Psoas muscle (tissue), 8 donors: Measurements from ENCODE around the gene ICAM1. TPM values are rescaled to one million over a fixed set of nuclear protein-coding genes. Genes with fewer than 3 reads are reported as not detected.

Experiments
- ATAC-seq, 4 donors: fragments of 200-7000 bp; cut with Tn5 transposase; one replicate each; pipeline ENCODE4 v1.9.1; 2020; ENCODE audit warnings: moderate library complexity in 3 of 4, mild to moderate bottlenecking in 2 of 4
- DNase-seq, 2 donors: peaks; one replicate each; pipeline ENCODE4 v3.0.0-alpha.2; 2020
- H3K27ac ChIP-seq: fragments of 200-600 bp; one replicate; pipeline ENCODE4 v1.8.0; 2022
- H3K27me3 ChIP-seq, 3 donors: fragments of 200-600 bp in 1 of 3; one replicate each; pipeline versions ENCODE4 v1.6.1 to v1.8.0; 2013 to 2022; ENCODE audit warnings: low read length in 2 of 3, mild to moderate bottlenecking in 2 of 3, moderate library complexity in 1 of 3; ENCODE audit not compliant: insufficient read depth in 3 of 3
- H3K36me3 ChIP-seq, 2 donors: fragments of 200-600 bp in 1 of 2; one replicate each; pipeline versions ENCODE4 v1.6.1 to v1.8.0; 2013 to 2022; ENCODE audit warnings: low read depth in 1 of 2, mild to moderate bottlenecking in 1 of 2, moderate library complexity in 1 of 2; ENCODE audit not compliant: insufficient read depth in 1 of 2
- H3K4me1 ChIP-seq: fragments of 200-600 bp; one replicate; pipeline ENCODE4 v1.8.0; 2022
- H3K4me3 ChIP-seq: fragments of 200-600 bp; one replicate; pipeline ENCODE4 v1.8.0; 2022; ENCODE audit warnings: mild to moderate bottlenecking
- H3K9me3 ChIP-seq: fragments of 200-600 bp; one replicate; pipeline ENCODE4 v1.8.0; 2022
- WGBS, 3 donors: extraction: QIAGEN DNeasy Blood & Tissue Kit; methylation state at CpG; one replicate each; pipeline versions ENCODE4 v1.1.6 to v1.1.7; 2013; 5-methylcytosine and 5-hydroxymethylcytosine counted together
- intact Hi-C, 2 donors: fragments of 100-400 bp; cut with DNase I; formaldehyde crosslinking; loops; one replicate each; pipeline versions ENCODE4 v1.11.0 to v1.14.2; 2022
- polyA plus RNA-seq, 3 donors: library from polyadenylated mRNA; stranded (reverse); fragments of 200-250 nt; gene quantifications; one replicate each; pipeline ENCODE4 v1.2.3, GENCODE V29; 2013
- total RNA-seq, 4 donors: library from RNA; stranded (reverse); fragmentation: NEBNext Ultra II Directional in 2 of 4; extraction: Animal tissue kit (Norgen Biotek cat#: 25700) in 2 of 4; gene quantifications; one replicate each; pipeline versions ENCODE4 v1.2.1 to v1.2.4, GENCODE V29; 2021 to 2023
- TF ChIP-seq, protein P1 (sequence below): fragments of 200-600 bp; IDR thresholded peaks from one replicate; pipeline ENCODE4 v1.8.0; 2022; ENCODE audit warnings: antibody characterized with exemption
- donor health status: healthy with polysubstance abuse.
- donor health status: DM: no; HTN: no; CAD: no; lungs with moderate emphysema.
- donor health status: Bipolar disorder and iron deficiency.
- donor health status: healthy.
- donor health status: DM: yes; HTN: yes; CAD: no.
- donor health status: DM: no; HTN: no; CAD: no.
- donor health status: DM: no; HTN: no; CAD: no.
- donor health status: DM: yes; HTN: yes; CAD: no.

Gene ICAM1
- total and polyA plus RNA-seq, 7 donors: 2.7 to 8.0 (median 6.5) TPM

DNA sequence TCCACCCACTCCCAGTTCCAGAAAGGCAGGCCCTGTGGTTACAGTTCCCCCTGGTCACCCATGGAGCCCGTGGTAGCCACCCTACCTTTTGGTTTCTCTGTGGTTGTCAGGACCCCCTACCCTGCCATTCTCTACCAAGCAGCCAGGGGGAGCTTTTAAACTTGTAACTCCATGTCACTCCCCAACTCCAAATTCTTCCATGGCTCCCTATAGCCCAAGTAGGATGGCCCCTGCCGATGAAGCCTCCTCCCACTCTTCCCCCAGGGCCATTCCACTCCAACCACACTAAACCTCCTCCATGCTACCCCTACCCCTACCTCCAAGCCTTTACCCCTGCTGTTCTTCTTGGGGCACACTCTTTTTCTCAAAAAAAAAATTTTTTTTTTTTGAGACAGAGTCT is 42.0 kb upstream of the ICAM1 start:
- TF ChIP-seq, protein P1, sequence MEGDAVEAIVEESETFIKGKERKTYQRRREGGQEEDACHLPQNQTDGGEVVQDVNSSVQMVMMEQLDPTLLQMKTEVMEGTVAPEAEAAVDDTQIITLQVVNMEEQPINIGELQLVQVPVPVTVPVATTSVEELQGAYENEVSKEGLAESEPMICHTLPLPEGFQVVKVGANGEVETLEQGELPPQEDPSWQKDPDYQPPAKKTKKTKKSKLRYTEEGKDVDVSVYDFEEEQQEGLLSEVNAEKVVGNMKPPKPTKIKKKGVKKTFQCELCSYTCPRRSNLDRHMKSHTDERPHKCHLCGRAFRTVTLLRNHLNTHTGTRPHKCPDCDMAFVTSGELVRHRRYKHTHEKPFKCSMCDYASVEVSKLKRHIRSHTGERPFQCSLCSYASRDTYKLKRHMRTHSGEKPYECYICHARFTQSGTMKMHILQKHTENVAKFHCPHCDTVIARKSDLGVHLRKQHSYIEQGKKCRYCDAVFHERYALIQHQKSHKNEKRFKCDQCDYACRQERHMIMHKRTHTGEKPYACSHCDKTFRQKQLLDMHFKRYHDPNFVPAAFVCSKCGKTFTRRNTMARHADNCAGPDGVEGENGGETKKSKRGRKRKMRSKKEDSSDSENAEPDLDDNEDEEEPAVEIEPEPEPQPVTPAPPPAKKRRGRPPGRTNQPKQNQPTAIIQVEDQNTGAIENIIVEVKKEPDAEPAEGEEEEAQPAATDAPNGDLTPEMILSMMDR: peak; percentile 35
- no peak for DNase-seq
- no peak overlapping the region for H3K27ac ChIP-seq
- WGBS, 3 donors: 43 to 68% (median 50%) methylated on average over 2 of the region's 2 CpGs
- H3K9me3 ChIP-seq: no peaks in the 10 kb centered on the region
- H3K36me3 ChIP-seq: no peaks in the 10 kb centered on the region
- no peak for ATAC-seq
- peaks cover 0 to 50% (median 0%) of the 10 kb centered on the region in 3 donors for H3K27me3 ChIP-seq
- intact Hi-C loops: no loop called here
- H3K4me1 ChIP-seq: peaks cover 8% of the 10 kb centered on the region
- no peak overlapping the region for H3K4me3 ChIP-seq

GRCh38 chr19:10230173-10230860 is 40.6 kb upstream of the ICAM1 start:
- DNase-seq (peak; percentile 56 to 72), ATAC-seq (peak in 1 of 4 donors; percentile 16)
- intact Hi-C loops: no loop called here
- WGBS, 3 donors: 1 to 2% (median 1%) methylated on average over 48 to 70 of the region's 70 CpGs
- Histone ChIP-seq H3K36me3 (no peaks in the 10 kb centered on the region), H3K4me3 (peak overlapping the region; percentile 79), H3K27me3 (peaks cover 0 to 50% (median 0%) of the 10 kb centered on the region in 3 donors), H3K4me1 (peaks cover 8% of the 10 kb centered on the region), H3K9me3 (no peaks in the 10 kb centered on the region), H3K27ac (peak overlapping the region; percentile 75)
- TF ChIP-seq, protein P1: no peak

DNA sequence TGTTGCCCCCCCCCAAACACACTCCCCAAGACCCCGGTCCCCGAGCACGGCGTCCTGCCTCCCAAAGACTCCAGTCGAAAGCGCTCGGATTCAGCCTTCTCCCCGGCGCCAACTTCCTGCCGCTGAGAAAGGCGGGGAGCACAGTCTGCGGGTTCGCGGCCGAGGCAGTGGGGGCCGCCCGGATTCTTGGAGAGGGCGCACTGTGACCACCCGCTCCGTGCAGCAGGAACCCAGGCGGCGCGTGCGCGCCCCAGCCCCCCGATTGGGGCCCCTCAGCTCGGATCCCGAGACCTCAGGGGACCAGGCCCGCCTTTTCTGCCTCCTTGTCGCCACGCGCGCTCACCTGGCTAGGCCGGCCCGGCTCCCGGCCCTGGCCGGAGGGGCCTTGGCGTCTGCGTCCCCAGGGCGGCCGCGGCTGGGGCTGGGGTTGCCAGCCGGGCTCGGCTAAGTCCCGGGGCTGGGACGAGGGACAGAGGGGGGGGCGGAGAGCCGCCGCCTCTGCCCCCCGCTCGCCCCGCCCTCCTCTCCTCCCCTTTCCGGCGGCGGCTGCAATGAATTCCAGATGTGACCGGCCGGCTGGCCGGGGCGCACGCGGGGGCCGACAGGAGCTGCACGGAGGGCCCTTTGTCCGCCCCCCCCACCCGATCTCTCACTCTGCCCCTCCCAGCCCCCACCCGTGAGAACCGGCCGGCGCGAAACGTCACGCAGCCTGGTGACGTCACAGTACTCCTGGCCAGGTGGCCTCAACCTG is 39.9 kb upstream of the ICAM1 start, which contains the start of gene S1PR2:
S1PR2 (minus strand) TSS at position 471 of the 751 bp plus-strand sequence. CDS start 6,426 bp downstream, outside the sequence.
- ATAC-seq: peak; percentile 52 to 71 (median 58)
- intact Hi-C loops: no loop called here
- peaks cover 8% of the 10 kb centered on the region for H3K4me1 ChIP-seq
- H3K4me3 ChIP-seq: peak within 1 kb of the TSS; percentile 79
- H3K27ac ChIP-seq: peak within 1 kb of the TSS; percentile 75
- TF ChIP-seq, protein P1: no peak
- peaks cover 0 to 48% (median 0%) of the 10 kb centered on the region in 3 donors for H3K27me3 ChIP-seq
- H3K36me3 ChIP-seq: no peaks in the 10 kb centered on the region
- DNase-seq: peak; percentile 87 to 88
- H3K9me3 ChIP-seq: no peaks in the 10 kb centered on the region
- 1% methylated on average over 39 to 73 of the region's 73 CpGs for WGBS, 3 donors

DNA sequence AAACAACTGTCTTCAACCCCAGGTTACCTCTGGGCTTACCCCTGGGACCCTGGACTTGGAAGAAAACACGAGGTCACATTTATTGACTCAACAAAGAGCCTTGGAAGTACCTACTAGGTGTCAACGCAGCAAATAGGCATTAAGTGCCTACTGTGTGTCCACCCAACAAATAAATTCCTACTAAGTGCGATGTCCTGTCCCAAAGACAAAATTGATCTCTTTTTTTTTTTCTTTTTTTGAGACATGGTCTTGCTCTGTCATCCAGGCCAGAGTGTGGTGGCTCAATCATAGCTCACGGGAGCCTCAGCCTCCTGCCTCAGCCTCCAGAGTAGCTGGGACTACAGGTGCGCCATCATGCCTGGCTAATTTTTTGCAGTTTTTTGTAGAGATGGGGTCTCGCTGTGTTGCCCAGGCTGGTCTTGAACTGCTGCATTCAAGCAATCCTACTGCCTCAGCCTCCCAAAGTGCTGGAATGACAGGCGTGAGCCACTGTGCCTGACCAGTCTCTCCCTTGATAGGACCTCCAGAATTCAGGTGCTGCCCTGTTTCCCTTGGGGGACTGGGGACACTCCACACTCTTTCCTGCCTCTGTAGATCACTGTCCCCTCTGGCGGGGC is 39.2 kb upstream of the ICAM1 start:
- Histone ChIP-seq H3K9me3 (no peaks in the 10 kb centered on the region), H3K27me3 (peaks cover 0 to 45% (median 0%) of the 10 kb centered on the region in 3 donors), H3K4me3 (peak overlapping the region; percentile 79), H3K36me3 (no peaks in the 10 kb centered on the region), H3K4me1 (peaks cover 8% of the 10 kb centered on the region), H3K27ac (no peak overlapping the region)
- DNase-seq (no peak), ATAC-seq (no peak)
- intact Hi-C loops: no loop called here
- WGBS, 3 donors: 73 to 78% (median 75%) methylated on average over 8 of the region's 8 CpGs
- TF ChIP-seq, protein P1: no peak
